IMR-90 (cell line): ENCODE data around the gene FGF21. TPM values are rescaled to one million over a fixed set of nuclear protein-coding genes. Genes with fewer than 3 reads are reported as not detected.

Source experiments
- ATAC-seq: fragments of 200-7000 bp; cut with Tn5 transposase; 2 replicates; pipeline ENCODE4 v1.9.1; 2020; ENCODE audit warnings: low read depth, mild to moderate bottlenecking, moderate library complexity
- BruUV-seq: library from RNA; stranded (reverse); fragments of 400-500 nt; replicated peaks from 2 replicates; lab custom pipeline; 2021; lab: Mats Ljungman, UMichigan
- CTCF ChIA-PET: fragments of 300-600 bp; formaldehyde crosslinking; extraction: SDS; loops from one replicate; lab custom pipeline; 2021; ENCODE audit warnings: antibody characterized with exemption; lab: Yijun Ruan, JAX
- POLR2A ChIA-PET: fragments of 300-600 bp; sonication (Branson Sonifier 250); formaldehyde crosslinking; loops from one replicate; lab custom pipeline; 2022; ENCODE audit warnings: antibody characterized with exemption; ENCODE audit not compliant: unreplicated experiment; lab: Charles Lee
- DNase-seq: peaks from one replicate; pipeline ENCODE4 v3.0.0; 2013
- H2AFZ ChIP-seq: replicated peaks from 2 replicates; pipeline ENCODE3; 2013; ENCODE audit warnings: low read length, mild to moderate bottlenecking; ENCODE audit not compliant: poor library complexity
- H2AK5ac ChIP-seq: 2 replicates; pipeline ENCODE4 v1.6.1; 2013; ENCODE audit warnings: low read depth, low read length, inconsistent platforms
- H2AK9ac ChIP-seq: replicated peaks from 2 replicates; pipeline ENCODE3; 2013; ENCODE audit warnings: mild to moderate bottlenecking, low read depth, low read length, moderate library complexity; ENCODE audit not compliant: poor library complexity
- H2BK120ac ChIP-seq: 2 replicates; pipeline ENCODE4 v1.6.1; 2013; ENCODE audit warnings: low read depth, low read length, inconsistent platforms
- H2BK15ac ChIP-seq: 3 replicates; pipeline ENCODE4 v1.6.1; 2013; ENCODE audit warnings: low read depth, low read length, inconsistent platforms
- H2BK20ac ChIP-seq: 2 replicates; pipeline ENCODE4 v1.6.1; 2013; ENCODE audit warnings: low read depth, mild to moderate bottlenecking, inconsistent platforms, low read length, moderate library complexity
- H2BK5ac ChIP-seq: 2 replicates; pipeline ENCODE4 v1.6.1; 2013; ENCODE audit warnings: mild to moderate bottlenecking, low read depth, low read length, inconsistent platforms; ENCODE audit not compliant: poor library complexity, severe bottlenecking
- H3K14ac ChIP-seq: replicated peaks from 2 replicates; pipeline ENCODE4 v1.6.1; 2013; ENCODE audit warnings: low read depth, low read length, inconsistent platforms
- H3K18ac ChIP-seq: 2 replicates; pipeline ENCODE4 v1.6.1; 2013; ENCODE audit warnings: low read depth, low read length, control low read depth
- H3K23ac ChIP-seq: 2 replicates; pipeline ENCODE4 v1.6.1; 2013; ENCODE audit warnings: low read depth, low read length, inconsistent platforms
- H3K27ac ChIP-seq: 2 replicates; pipeline ENCODE4 v1.5.1; 2013; ENCODE audit warnings: mild to moderate bottlenecking, control low read depth, low read length; ENCODE audit not compliant: insufficient read depth
- H3K27me3 ChIP-seq: 2 replicates; pipeline ENCODE4 v1.6.1; 2013; ENCODE audit warnings: low read length; ENCODE audit not compliant: control insufficient read depth, insufficient read depth
- H3K36me3 ChIP-seq: 2 replicates; pipeline ENCODE4 v1.6.1; 2013; ENCODE audit warnings: low read length, mixed read lengths; ENCODE audit not compliant: control insufficient read depth, insufficient read depth
- H3K4ac ChIP-seq: 2 replicates; pipeline ENCODE4 v1.6.1; 2013; ENCODE audit warnings: low read depth, low read length, inconsistent platforms
- H3K4me1 ChIP-seq: 2 replicates; pipeline ENCODE4 v1.6.1; 2013; ENCODE audit warnings: low read length, mixed read lengths; ENCODE audit not compliant: control insufficient read depth, insufficient read depth
- H3K4me2 ChIP-seq: 2 replicates; pipeline ENCODE4 v1.6.1; 2013; ENCODE audit warnings: low read depth, mild to moderate bottlenecking, control low read depth, low read length, moderate library complexity
- H3K4me3 ChIP-seq: 2 replicates; pipeline ENCODE4 v1.5.1; 2013; ENCODE audit warnings: low read depth, mild to moderate bottlenecking, control low read depth, low read length, moderate library complexity; ENCODE audit not compliant: insufficient read depth
- H3K56ac ChIP-seq: 2 replicates; pipeline ENCODE4 v1.6.1; 2013; ENCODE audit warnings: low read length, inconsistent platforms; ENCODE audit not compliant: insufficient read depth; ENCODE audit errors: extremely low read depth
- H3K79me1 ChIP-seq, 2 experiments: 2 replicates each; pipeline ENCODE4 v1.6.1; 2013; ENCODE audit warnings: low read length in 2 of 2, inconsistent platforms in 1 of 2, low read depth in 1 of 2
- H3K9ac ChIP-seq: 2 replicates; pipeline ENCODE4 v1.6.1; 2013; ENCODE audit warnings: low read depth, low read length, control low read depth
- H3K9me1 ChIP-seq: 2 replicates; pipeline ENCODE4 v1.6.1; 2013; ENCODE audit warnings: low read length, inconsistent platforms; ENCODE audit not compliant: insufficient read depth
- H3K9me3 ChIP-seq: 2 replicates; pipeline ENCODE4 v1.6.1; 2013; ENCODE audit warnings: low read length; ENCODE audit not compliant: control insufficient read depth, insufficient read depth
- H4K20me1 ChIP-seq: 2 replicates; pipeline ENCODE4 v1.6.1; 2013; ENCODE audit warnings: low read length, inconsistent platforms; ENCODE audit not compliant: insufficient read depth
- H4K5ac ChIP-seq: 2 replicates; pipeline ENCODE4 v1.6.1; 2013; ENCODE audit warnings: mild to moderate bottlenecking, low read depth, low read length, control low read depth
- H4K8ac ChIP-seq, 2 experiments: 2 replicates each; pipeline ENCODE4 v1.6.1; 2013; ENCODE audit warnings: low read depth in 2 of 2, low read length in 2 of 2, control low read depth in 1 of 2, inconsistent platforms in 1 of 2
- H4K91ac ChIP-seq: 2 replicates; pipeline ENCODE4 v1.6.1; 2013; ENCODE audit warnings: low read depth, low read length, inconsistent platforms; ENCODE audit not compliant: insufficient read depth
- BHLHE40 ChIP-seq: fragments of 150-350 bp; IDR thresholded peaks from 2 replicates; pipeline ENCODE4 v1.6.1; 2016; ENCODE audit warnings: mild to moderate bottlenecking, low read depth, low read length
- CEBPB ChIP-seq: IDR thresholded peaks from 2 replicates; pipeline ENCODE4 v1.6.1; 2012; ENCODE audit warnings: low read depth, low read length, improper control_type of control experiment
- CHD1 ChIP-seq: IDR thresholded peaks from 2 replicates; pipeline ENCODE4 v1.6.1; 2012; ENCODE audit warnings: low read depth, low read length, improper control_type of control experiment
- CTCF ChIP-seq: conservative IDR thresholded peaks from 2 replicates; pipeline ENCODE4 v1.5.1; 2012; ENCODE audit warnings: mild to moderate bottlenecking, low read depth, low read length, improper control_type of control experiment
- ELK1 ChIP-seq: fragments of 150-350 bp; IDR thresholded peaks from 2 replicates; pipeline ENCODE4 v1.6.1; 2016; ENCODE audit warnings: low read depth, mild to moderate bottlenecking, low read length, moderate library complexity, borderline replicate concordance
- MAFK ChIP-seq: IDR thresholded peaks from 2 replicates; pipeline ENCODE4 v1.6.1; 2012; ENCODE audit warnings: low read depth, low read length, improper control_type of control experiment
- MAZ ChIP-seq: IDR thresholded peaks from 2 replicates; pipeline ENCODE4 v1.6.1; 2012; ENCODE audit warnings: low read depth, mild to moderate bottlenecking, low read length, improper control_type of control experiment, moderate library complexity, borderline replicate concordance
- MXI1 ChIP-seq: IDR thresholded peaks from 2 replicates; pipeline ENCODE4 v1.6.1; 2012; ENCODE audit warnings: low read depth, mild to moderate bottlenecking, low read length, moderate library complexity, borderline replicate concordance
- POLR2A ChIP-seq: IDR thresholded peaks from 2 replicates; pipeline ENCODE4 v1.6.1; 2012; ENCODE audit warnings: mild to moderate bottlenecking, low read depth, low read length
- RAD21 ChIP-seq: IDR thresholded peaks from 2 replicates; pipeline ENCODE4 v1.6.1; 2012; ENCODE audit warnings: low read length, improper control_type of control experiment
- RCOR1 ChIP-seq: IDR thresholded peaks from 2 replicates; pipeline ENCODE4 v1.6.1; 2012; ENCODE audit warnings: mild to moderate bottlenecking, low read length, improper control_type of control experiment; ENCODE audit not compliant: insufficient replicate concordance
- RFX5 ChIP-seq: IDR thresholded peaks from 2 replicates; pipeline ENCODE4 v1.8.0; 2012; ENCODE audit warnings: low read depth, mild to moderate bottlenecking, low read length, moderate library complexity
- SMC3 ChIP-seq: fragments of 150-350 bp; IDR thresholded peaks from 2 replicates; pipeline ENCODE4 v1.6.1; 2016; ENCODE audit warnings: low read depth, mild to moderate bottlenecking, antibody characterized with exemption, low read length, moderate library complexity
- WGBS, 2 experiments: methylation state at CpG; one replicate each; pipeline versions ENCODE4 v1.1.5 to v1.1.7; 2013; ENCODE audit warnings: missing lambda C conversion rate in 2 of 2; ENCODE audit not compliant: insufficient read length in 1 of 2; ENCODE audit errors: extremely low coverage in 2 of 2; 5-methylcytosine and 5-hydroxymethylcytosine counted together
- dilution Hi-C: fragments of 300-500 bp; cut with HindIII; formaldehyde crosslinking; loops from one replicate; pipeline ENCODE4 v1.14.3; 2018; ENCODE audit warnings: low sequenced_read_pairs; ENCODE audit not compliant: unreplicated experiment
- in situ Hi-C: fragments of 300-500 bp; cut with MboI; formaldehyde crosslinking; loops from 3 replicates; pipeline ENCODE4 v1.14.3; 2019; ENCODE audit warnings: low sequenced_read_pairs, inconsistent platforms, mixed read lengths
- intact Hi-C: fragments of 100-400 bp; cut with micrococcal nuclease; formaldehyde crosslinking; loops from 2 replicates; pipeline ENCODE4 v1.10.0; 2022
- polyA plus RNA-seq, 3 experiments: library from polyadenylated mRNA; depleted of rRNA; stranded (reverse); fragments of >200 nt; gene quantifications; 2 replicates each; pipeline ENCODE4 v1.2.3, GENCODE V29; 2012; ENCODE audit warnings: low replicate concordance in 1 of 3
- total RNA-seq: library from RNA; depleted of rRNA; stranded (reverse); fragments of >200 nt; gene quantifications from 2 replicates; pipeline ENCODE4 v1.2.3, GENCODE V29; 2012

The FGF21 gene
- total and polyA plus RNA-seq, 2 of the 4 experiments (the other 2 are of a cell fraction) = not detected

DNA sequence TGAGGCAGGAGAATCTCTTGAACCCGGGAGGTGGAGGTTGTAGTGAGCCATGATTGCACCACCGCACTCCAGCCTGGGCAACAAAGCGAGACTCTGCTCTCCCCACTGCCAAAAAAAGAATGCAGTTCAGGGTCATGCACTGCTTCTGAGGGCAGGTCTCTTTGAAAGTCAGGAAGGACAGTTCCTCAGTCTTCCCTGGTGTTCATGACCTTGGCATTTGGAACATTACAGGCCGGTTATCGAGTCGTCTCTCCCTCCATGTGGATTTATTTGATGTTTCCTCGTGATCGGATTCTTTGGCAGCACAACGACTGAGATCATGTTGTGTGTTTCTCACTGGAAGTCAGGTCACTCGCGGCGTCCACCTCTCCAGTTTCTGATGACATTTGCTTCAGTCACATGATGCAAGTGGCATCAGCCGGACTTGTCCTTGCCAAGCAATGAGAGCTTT is 17.2 kb downstream of the FGF21 start:
- ChIA-PET CTCF (no interaction called here), POLR2A (no interaction called here)
- dilution Hi-C loops = no loop called here
- in situ Hi-C loops = no loop called here
- no peak overlapping the region for H3K14ac ChIP-seq
- H2BK15ac ChIP-seq = no peak overlapping the region
- no peak overlapping the region for H3K4me2 ChIP-seq
- no peak overlapping the region for H3K18ac ChIP-seq
- peaks cover 16% of the 10 kb centered on the region for H3K27me3 ChIP-seq
- no peak overlapping the region for H4K8ac ChIP-seq
- ATAC-seq (no peak), DNase-seq (no peak)
- intact Hi-C loops = no loop called here
- 100% methylated on average over 1 of the region's 13 CpGs; no CpG with 5 or more reads in 1 of the 2 experiments for WGBS, 2 experiments
- H3K9me3 ChIP-seq = no peaks in the 10 kb centered on the region
- H3K4me3 ChIP-seq = no peak overlapping the region
- H2AK5ac ChIP-seq = no peak overlapping the region
- no peak overlapping the region for H3K4ac ChIP-seq
- H4K20me1 ChIP-seq = no peaks in the 10 kb centered on the region
- BruUV-seq = no TSS peak
- no peak overlapping the region for H4K5ac ChIP-seq
- H3K23ac ChIP-seq = no peak overlapping the region
- no peaks in the 10 kb centered on the region for H3K79me1 ChIP-seq
- TF ChIP-seq MAZ = no peak
- no peak for TF ChIP-seq RCOR1
- TF ChIP-seq ELK1 = no peak
- TF ChIP-seq CHD1 = no peak
- TF ChIP-seq CEBPB = no peak
- TF ChIP-seq MAFK = no peak
- no peak for TF ChIP-seq CTCF
- no peak for TF ChIP-seq SMC3
- no peak for TF ChIP-seq RAD21
- TF ChIP-seq BHLHE40 = no peak
- TF ChIP-seq MXI1 = no peak
- TF ChIP-seq RFX5 = no peak
- TF ChIP-seq POLR2A = no peak
- no peaks in the 10 kb centered on the region for H3K4me1 ChIP-seq
- H3K9ac ChIP-seq = no peak overlapping the region
- H3K9me1 ChIP-seq = no peaks in the 10 kb centered on the region
- peak overlapping the region; percentile 5 for H2AFZ ChIP-seq
- no peak overlapping the region for H2BK20ac ChIP-seq
- H2BK120ac ChIP-seq = no peak overlapping the region
- no peak overlapping the region for H3K56ac ChIP-seq
- H2BK5ac ChIP-seq = no peak overlapping the region
- H3K27ac ChIP-seq = no peak overlapping the region
- no peak overlapping the region for H4K91ac ChIP-seq
- no peak overlapping the region for H2AK9ac ChIP-seq
- no peaks in the 10 kb centered on the region for H3K36me3 ChIP-seq
